Natural killer cell (primary cell): ENCODE measurements around the gene ATP11A. TPM values are rescaled to one million over a fixed set of nuclear protein-coding genes. Genes with fewer than 3 reads are reported as not detected.

Experiments
- ATAC-seq, 3 donors: fragments of 150-1000 bp in 2 of 3; fragments of 200-7000 bp in 1 of 3; cut with Tn5 transposase; 1 replicate in 1 of 3; 2 replicates in 2 of 3; pipeline ENCODE4 v1.10.0; 2021; ENCODE audit warnings: mild to moderate bottlenecking in 2 of 3, moderate library complexity in 2 of 3
- DNase-seq, 2 donors: peaks; one replicate each; pipeline versions ENCODE4 v3.0.0 to v3.0.0-alpha.2; 2013 to 2021; ENCODE audit warnings: mixed read lengths in 1 of 2
- H3K27ac ChIP-seq: one replicate; pipeline ENCODE4 v1.5.1; 2013; ENCODE audit warnings: mild to moderate bottlenecking, low read length
- H3K27me3 ChIP-seq: one replicate; pipeline ENCODE4 v1.6.1; 2013; ENCODE audit warnings: low read length; ENCODE audit not compliant: control insufficient read depth, insufficient read depth
- H3K36me3 ChIP-seq: one replicate; pipeline ENCODE4 v1.6.1; 2013; ENCODE audit warnings: low read length; ENCODE audit not compliant: control insufficient read depth, insufficient read depth
- H3K4me1 ChIP-seq: one replicate; pipeline ENCODE4 v1.6.1; 2013; ENCODE audit warnings: low read length; ENCODE audit not compliant: control insufficient read depth, insufficient read depth
- H3K4me3 ChIP-seq: one replicate; pipeline ENCODE4 v1.5.1; 2013; ENCODE audit warnings: low read length
- H3K9me3 ChIP-seq: one replicate; pipeline ENCODE4 v1.6.1; 2013; ENCODE audit warnings: low read length; ENCODE audit not compliant: control insufficient read depth, insufficient read depth
- H3K27ac Mint-ChIP-seq, 2 donors: one replicate each; pipeline ENCODE4 v1.8.0; 2022; ENCODE audit warnings: mild to moderate bottlenecking in 2 of 2, mixed read lengths in 2 of 2, moderate library complexity in 1 of 2
- H3K27me3 Mint-ChIP-seq, 2 donors: one replicate each; pipeline ENCODE4 v1.8.0; 2022; ENCODE audit warnings: low read depth in 2 of 2, mixed read lengths in 2 of 2
- H3K36me3 Mint-ChIP-seq: one replicate; pipeline ENCODE4 v1.8.0; 2022; ENCODE audit warnings: mixed read lengths
- H3K4me1 Mint-ChIP-seq, 2 donors: one replicate each; pipeline ENCODE4 v1.8.0; 2022; ENCODE audit warnings: mixed read lengths in 2 of 2
- H3K4me3 Mint-ChIP-seq: one replicate; pipeline ENCODE4 v1.8.0; 2022; ENCODE audit warnings: mild to moderate bottlenecking, moderate library complexity, mixed read lengths
- H3K9me3 Mint-ChIP-seq, 2 donors: one replicate each; pipeline ENCODE4 v1.8.0; 2022; ENCODE audit warnings: mixed read lengths in 2 of 2
- WGBS: methylation state at CpG from one replicate; pipeline ENCODE4 v1.1.7; 2013; ENCODE audit warnings: missing lambda C conversion rate; ENCODE audit not compliant: insufficient coverage; 5-methylcytosine and 5-hydroxymethylcytosine counted together
- intact Hi-C: fragments of 100-400 bp; cut with micrococcal nuclease; formaldehyde crosslinking; loops from one replicate; pipeline ENCODE4 v1.14.2; 2022
- total RNA-seq, 4 donors: library from RNA; stranded (reverse); fragments of 120-200 nt in 1 of 4; gene quantifications; one replicate each; pipeline versions ENCODE4 v1.2.3 to v1.2.4, GENCODE V29; 2013 to 2022
- TF ChIP-seq, protein P1 (sequence below): fragments of 200-600 bp; IDR thresholded peaks from one replicate; pipeline ENCODE4 v1.8.0; 2022; ENCODE audit warnings: antibody characterized with exemption

ATP11A gene
- total RNA-seq, 3 donors from 2014 or later (not counting 1 experiment from before 2014, with no cell fraction given), result 47.1 to 68.6 (median 50.7) TPM

DNA sequence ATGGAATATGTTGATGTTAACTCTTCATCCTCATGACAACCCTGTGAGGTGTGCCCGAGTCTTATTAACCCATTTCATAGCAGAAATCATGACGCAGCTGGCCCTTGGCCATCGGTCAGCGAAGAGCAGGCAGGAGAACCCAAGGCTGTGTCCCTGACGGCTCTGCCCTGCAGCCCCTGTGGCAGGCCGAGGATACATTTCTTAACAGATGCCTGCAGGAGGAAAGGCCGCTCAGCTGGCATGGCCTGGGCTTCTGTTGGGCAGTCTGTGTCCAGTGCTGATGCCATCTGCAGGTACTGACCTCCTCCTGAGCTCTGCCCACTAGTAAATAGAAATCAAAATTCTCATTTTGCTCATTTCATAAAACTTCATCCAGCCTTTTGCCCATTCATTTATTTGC lies 243.8 kb downstream of the ATP11A start:
- H3K4me1 Mint-ChIP-seq, result peaks cover 13 to 18% of the 10 kb centered on the region in 2 donors
- 91% methylated on average over 7 of the region's 7 CpGs for WGBS
- peaks cover 6% of the 10 kb centered on the region for H3K36me3 Mint-ChIP-seq
- no peak overlapping the region for H3K27ac ChIP-seq
- no peaks in the 10 kb centered on the region for H3K9me3 ChIP-seq
- DNase-seq (no peak), ATAC-seq (no peak)
- peaks cover 10% of the 10 kb centered on the region for H3K4me1 ChIP-seq
- no peaks in the 10 kb centered on the region for H3K36me3 ChIP-seq
- H3K27me3 Mint-ChIP-seq, result peaks cover 26 to 48% of the 10 kb centered on the region in 2 donors
- TF ChIP-seq, protein P1, sequence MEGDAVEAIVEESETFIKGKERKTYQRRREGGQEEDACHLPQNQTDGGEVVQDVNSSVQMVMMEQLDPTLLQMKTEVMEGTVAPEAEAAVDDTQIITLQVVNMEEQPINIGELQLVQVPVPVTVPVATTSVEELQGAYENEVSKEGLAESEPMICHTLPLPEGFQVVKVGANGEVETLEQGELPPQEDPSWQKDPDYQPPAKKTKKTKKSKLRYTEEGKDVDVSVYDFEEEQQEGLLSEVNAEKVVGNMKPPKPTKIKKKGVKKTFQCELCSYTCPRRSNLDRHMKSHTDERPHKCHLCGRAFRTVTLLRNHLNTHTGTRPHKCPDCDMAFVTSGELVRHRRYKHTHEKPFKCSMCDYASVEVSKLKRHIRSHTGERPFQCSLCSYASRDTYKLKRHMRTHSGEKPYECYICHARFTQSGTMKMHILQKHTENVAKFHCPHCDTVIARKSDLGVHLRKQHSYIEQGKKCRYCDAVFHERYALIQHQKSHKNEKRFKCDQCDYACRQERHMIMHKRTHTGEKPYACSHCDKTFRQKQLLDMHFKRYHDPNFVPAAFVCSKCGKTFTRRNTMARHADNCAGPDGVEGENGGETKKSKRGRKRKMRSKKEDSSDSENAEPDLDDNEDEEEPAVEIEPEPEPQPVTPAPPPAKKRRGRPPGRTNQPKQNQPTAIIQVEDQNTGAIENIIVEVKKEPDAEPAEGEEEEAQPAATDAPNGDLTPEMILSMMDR, result no peak
- no peak overlapping the region for H3K4me3 ChIP-seq
- H3K27me3 ChIP-seq, result peaks cover 8% of the 10 kb centered on the region
- H3K27ac Mint-ChIP-seq, result no peak overlapping the region
- H3K4me3 Mint-ChIP-seq, result no peak overlapping the region
- no peaks in the 10 kb centered on the region for H3K9me3 Mint-ChIP-seq
- intact Hi-C loops, result no loop called here

DNA sequence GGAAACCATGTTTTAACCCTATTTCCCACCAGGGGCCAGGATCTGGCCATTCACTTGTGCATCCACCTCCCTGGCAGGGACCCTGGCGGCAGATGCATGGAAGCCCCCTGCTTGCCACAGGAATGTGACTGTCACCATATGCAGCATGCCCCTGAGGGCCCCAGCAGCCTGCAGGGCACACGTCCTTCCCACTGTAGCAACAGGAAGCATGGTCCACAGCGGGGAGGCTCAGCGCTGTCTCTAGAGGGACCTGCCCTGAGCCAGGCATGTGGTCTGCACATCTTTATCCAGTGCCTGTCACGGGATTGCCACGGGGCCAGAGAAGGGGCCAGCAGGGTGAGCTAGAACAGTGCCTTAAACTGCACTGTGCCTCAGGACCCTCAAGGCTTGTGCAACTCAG lies 244.2 kb downstream of the ATP11A start:
- ATAC-seq (no peak), DNase-seq (no peak)
- H3K9me3 ChIP-seq, result no peaks in the 10 kb centered on the region
- H3K4me1 ChIP-seq, result peaks cover 10% of the 10 kb centered on the region
- H3K27ac Mint-ChIP-seq, result no peak overlapping the region
- peaks cover 8% of the 10 kb centered on the region for H3K27me3 ChIP-seq
- H3K36me3 Mint-ChIP-seq, result peaks cover 6% of the 10 kb centered on the region
- TF ChIP-seq, protein P1, result no peak
- intact Hi-C loops, result no loop called here
- H3K27me3 Mint-ChIP-seq, result peaks cover 26 to 46% of the 10 kb centered on the region in 2 donors
- WGBS, result 46% methylated on average over 6 of the region's 6 CpGs
- H3K4me3 ChIP-seq, result no peak overlapping the region
- H3K4me1 Mint-ChIP-seq, result peaks cover 12 to 16% of the 10 kb centered on the region in 2 donors
- no peak overlapping the region for H3K27ac ChIP-seq
- H3K4me3 Mint-ChIP-seq, result no peak overlapping the region
- H3K9me3 Mint-ChIP-seq, result no peaks in the 10 kb centered on the region
- no peaks in the 10 kb centered on the region for H3K36me3 ChIP-seq

Other genes starting within 250 kb of the ATP11A start
- gene TUBGCP3, start 101.9 kb upstream of the ATP11A start, total RNA-seq, result 10 to 100 TPM; 43.0 to 57.9 (median 53.6) TPM